IPS-20b (cell line): ENCODE data around the gene HSD17B2.

Source experiments
- H3K27ac ChIP-seq: one replicate; pipeline ENCODE4 v1.5.1; 2013; ENCODE audit warnings: low read length
- H3K27me3 ChIP-seq: 2 replicates; pipeline ENCODE4 v1.6.1; 2013; ENCODE audit warnings: mild to moderate bottlenecking, low read length, inconsistent platforms; ENCODE audit not compliant: insufficient read depth
- H3K36me3 ChIP-seq: 2 replicates; pipeline ENCODE4 v1.6.1; 2013; ENCODE audit warnings: low read depth, mild to moderate bottlenecking, inconsistent platforms, low read length, moderate library complexity; ENCODE audit not compliant: insufficient read depth
- H3K4me1 ChIP-seq: 2 replicates; pipeline ENCODE4 v1.6.1; 2013; ENCODE audit warnings: mild to moderate bottlenecking, control low read depth, inconsistent platforms, low read length, moderate library complexity; ENCODE audit not compliant: insufficient read depth
- H3K4me3 ChIP-seq: 2 replicates; pipeline ENCODE4 v1.5.1; 2013; ENCODE audit warnings: mild to moderate bottlenecking, low read length, inconsistent platforms
- H3K9ac ChIP-seq: 2 replicates; pipeline ENCODE4 v1.6.1; 2013; ENCODE audit warnings: low read depth, mild to moderate bottlenecking, inconsistent platforms, low read length, moderate library complexity
- H3K9me3 ChIP-seq: 2 replicates; pipeline ENCODE4 v1.6.1; 2013; ENCODE audit warnings: mild to moderate bottlenecking, low read depth, low read length, inconsistent platforms; ENCODE audit not compliant: insufficient read depth

HSD17B2 gene

GRCh38 chr16:82070656-82071369 lies 35.8 kb downstream of the HSD17B2 start:
- Histone ChIP-seq H3K4me1 (no peaks in the 10 kb centered on the region), H3K36me3 (no peaks in the 10 kb centered on the region), H3K4me3 (no peak overlapping the region), H3K9me3 (no peaks in the 10 kb centered on the region), H3K27ac (no peak overlapping the region), H3K27me3 (no peaks in the 10 kb centered on the region; the same call in 1 of the 2 replicates), H3K9ac (no peak overlapping the region)

GRCh38 chr16:82071421-82071820 lies 36.4 kb downstream of the HSD17B2 start:
- no peaks in the 10 kb centered on the region for H3K4me1 ChIP-seq
- H3K27me3 ChIP-seq: no peaks in the 10 kb centered on the region
- no peaks in the 10 kb centered on the region for H3K9me3 ChIP-seq
- no peaks in the 10 kb centered on the region for H3K36me3 ChIP-seq
- no peak overlapping the region for H3K27ac ChIP-seq
- no peak overlapping the region for H3K4me3 ChIP-seq
- H3K9ac ChIP-seq: no peak overlapping the region

GRCh38 chr16:82072313-82072712 lies 37.3 kb downstream of the HSD17B2 start:
- no peak overlapping the region for H3K9ac ChIP-seq
- no peak overlapping the region for H3K4me3 ChIP-seq
- no peaks in the 10 kb centered on the region for H3K4me1 ChIP-seq
- H3K36me3 ChIP-seq: no peaks in the 10 kb centered on the region
- H3K9me3 ChIP-seq: no peaks in the 10 kb centered on the region
- no peaks in the 10 kb centered on the region for H3K27me3 ChIP-seq
- no peak overlapping the region for H3K27ac ChIP-seq

- no peak overlapping the region for H3K9ac ChIP-seq
- H3K27me3 ChIP-seq: no peaks in the 10 kb centered on the region
- H3K4me1 ChIP-seq: no peaks in the 10 kb centered on the region
- peaks cover 8% of the 10 kb centered on the region; the same call in 1 of the 2 replicates for H3K9me3 ChIP-seq
- H3K4me3 ChIP-seq: no peak overlapping the region
- H3K27ac ChIP-seq: no peak overlapping the region
- no peaks in the 10 kb centered on the region for H3K36me3 ChIP-seq
These were observed 39.0 kb downstream of the HSD17B2 start for GRCh38 chr16:82074019-82074558.

GRCh38 chr16:82078125-82078524 lies 43.1 kb downstream of the HSD17B2 start:
- no peak overlapping the region for H3K4me3 ChIP-seq

GRCh38 chr16:82079892-82080291 lies 44.8 kb downstream of the HSD17B2 start:
- Histone ChIP-seq H3K27ac (no peak overlapping the region), H3K4me1 (no peaks in the 10 kb centered on the region), H3K4me3 (no peak overlapping the region), H3K9ac (no peak overlapping the region), H3K9me3 (peaks cover 14% of the 10 kb centered on the region; the same call in 1 of the 2 replicates), H3K27me3 (no peaks in the 10 kb centered on the region), H3K36me3 (no peaks in the 10 kb centered on the region)

More at GRCh38 chr16:82078125-82078524, 43.1 kb downstream of the HSD17B2 start:
- Histone ChIP-seq H3K27ac (no peak overlapping the region), H3K36me3 (no peaks in the 10 kb centered on the region), H3K27me3 (no peaks in the 10 kb centered on the region), H3K4me1 (no peaks in the 10 kb centered on the region), H3K9ac (no peak overlapping the region), H3K9me3 (peaks cover 14% of the 10 kb centered on the region; the same call in 1 of the 2 replicates)

GRCh38 chr16:82081264-82081663 lies 46.2 kb downstream of the HSD17B2 start:
- no peaks in the 10 kb centered on the region for H3K27me3 ChIP-seq
- peaks cover 14% of the 10 kb centered on the region; the same call in 1 of the 2 replicates for H3K9me3 ChIP-seq
- no peaks in the 10 kb centered on the region for H3K4me1 ChIP-seq
- H3K4me3 ChIP-seq: no peak overlapping the region
- H3K27ac ChIP-seq: no peak overlapping the region
- H3K9ac ChIP-seq: no peak overlapping the region
- H3K36me3 ChIP-seq: no peaks in the 10 kb centered on the region

- Histone ChIP-seq H3K9ac (no peak overlapping the region), H3K9me3 (peaks cover 14% of the 10 kb centered on the region; the same call in 1 of the 2 replicates), H3K36me3 (no peaks in the 10 kb centered on the region), H3K27me3 (no peaks in the 10 kb centered on the region), H3K4me1 (no peaks in the 10 kb centered on the region), H3K4me3 (no peak overlapping the region), H3K27ac (no peak overlapping the region)
These were observed 47.0 kb downstream of the HSD17B2 start for GRCh38 chr16:82082097-82082496.

- Histone ChIP-seq H3K9ac (no peak overlapping the region), H3K4me1 (no peaks in the 10 kb centered on the region), H3K9me3 (peaks cover 14% of the 10 kb centered on the region; the same call in 1 of the 2 replicates), H3K27ac (no peak overlapping the region), H3K4me3 (no peak overlapping the region), H3K27me3 (no peaks in the 10 kb centered on the region), H3K36me3 (no peaks in the 10 kb centered on the region)
These were observed 47.6 kb downstream of the HSD17B2 start for GRCh38 chr16:82082543-82083244.

- H3K36me3 ChIP-seq: no peaks in the 10 kb centered on the region
- H3K4me1 ChIP-seq: no peaks in the 10 kb centered on the region
- no peak overlapping the region for H3K9ac ChIP-seq
- H3K9me3 ChIP-seq: 0 out of 2 replicates have a peak, but pooled peaks cover 8% of the 10 kb centered on the region
- no peak overlapping the region for H3K27ac ChIP-seq
- no peak overlapping the region for H3K4me3 ChIP-seq
- no peaks in the 10 kb centered on the region for H3K27me3 ChIP-seq
These were observed 48.8 kb downstream of the HSD17B2 start for GRCh38 chr16:82083710-82084353.

- Histone ChIP-seq H3K27me3 (no peaks in the 10 kb centered on the region), H3K9me3 (no peaks in the 10 kb centered on the region), H3K4me3 (no peak overlapping the region), H3K9ac (no peak overlapping the region), H3K4me1 (no peaks in the 10 kb centered on the region), H3K27ac (no peak overlapping the region), H3K36me3 (no peaks in the 10 kb centered on the region)
These were observed 50.1 kb downstream of the HSD17B2 start for GRCh38 chr16:82085011-82085779.
